ENCODE measurements around the gene USP30.

The USP30 gene

DNA sequence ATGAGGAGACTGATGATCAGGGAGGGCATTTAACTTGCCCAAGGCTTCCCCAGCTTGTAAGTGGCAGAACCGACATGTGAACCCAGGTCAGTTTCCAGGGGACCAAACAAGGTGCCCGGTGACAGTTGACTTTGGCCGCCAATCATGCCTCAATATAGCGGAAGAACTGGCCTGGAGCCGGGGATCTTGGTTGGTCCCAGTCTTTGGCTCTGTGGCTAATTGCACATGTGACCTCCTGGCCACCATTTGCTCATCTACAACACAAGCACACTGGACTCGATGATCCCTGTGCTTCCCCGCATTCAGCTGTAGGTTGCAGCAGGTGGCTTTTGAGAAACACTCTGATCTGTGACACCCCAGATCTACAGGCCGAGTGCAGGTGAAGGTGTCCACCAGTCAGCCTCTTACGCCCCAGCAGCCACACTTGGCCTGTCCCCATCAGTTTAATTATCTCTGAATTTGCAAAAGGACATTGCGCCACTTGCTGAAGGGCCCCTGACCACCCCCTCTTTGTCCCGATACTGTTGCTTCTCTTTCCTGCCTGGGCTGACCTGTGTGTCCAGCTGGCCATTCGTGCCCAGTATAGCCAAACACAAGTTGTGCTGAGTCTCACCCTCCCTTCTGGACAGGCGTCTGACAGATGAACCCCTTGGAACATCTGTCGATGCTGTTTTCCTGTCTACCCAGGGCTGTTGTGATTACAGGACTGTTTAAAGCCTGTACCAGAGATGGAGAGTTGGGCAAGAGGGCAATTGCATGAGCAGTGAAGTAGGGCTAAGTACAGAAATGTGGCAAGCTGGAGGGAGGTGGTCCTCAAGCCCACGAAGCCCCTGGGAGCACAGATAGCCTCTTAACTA, 78.1 kb downstream of the USP30 start:
- no peak for DNase-seq

DNA sequence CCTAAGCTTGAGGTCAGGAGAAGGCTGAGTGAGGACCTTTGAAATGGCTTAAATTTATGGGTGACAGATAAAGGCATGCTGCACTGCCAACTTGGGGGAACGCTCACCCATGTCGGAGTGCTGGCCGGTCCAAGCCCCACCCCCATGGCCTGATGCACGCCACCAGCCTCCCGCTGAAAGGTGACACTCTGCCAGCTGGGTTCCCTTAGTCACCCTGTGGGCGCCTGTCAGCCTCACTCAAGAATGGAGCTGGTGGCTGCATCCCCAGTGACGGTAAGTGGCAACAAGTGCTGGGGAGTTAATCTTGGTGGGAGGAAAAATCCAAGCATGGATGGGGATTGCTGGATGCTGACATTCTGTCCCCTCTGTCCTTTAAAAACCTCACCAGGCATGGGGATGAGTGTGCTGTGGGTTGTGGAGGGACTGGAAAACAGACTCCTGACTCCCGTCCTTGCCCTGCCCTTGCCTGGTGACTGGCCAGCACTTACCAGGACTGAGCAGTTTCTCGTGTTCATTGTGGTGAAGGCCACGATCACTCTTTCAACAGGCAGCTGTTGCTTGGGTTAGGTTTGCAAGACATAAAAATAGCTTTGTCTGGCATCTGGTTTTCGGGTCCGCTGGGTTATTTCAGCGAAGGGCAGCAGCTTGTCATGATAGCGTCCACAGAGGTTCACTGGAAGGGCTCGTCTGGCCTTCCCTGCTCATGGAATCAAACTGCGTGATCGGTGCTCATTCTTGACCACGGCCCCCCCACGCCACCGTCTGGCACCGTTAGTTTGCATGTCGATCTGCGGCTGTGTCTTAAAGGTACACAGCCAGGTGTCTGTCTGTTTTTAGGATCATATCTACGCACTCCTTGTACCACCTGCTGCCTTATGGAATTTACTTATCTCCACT, 79.0 kb downstream of the USP30 start:
- no peak for DNase-seq

DNA sequence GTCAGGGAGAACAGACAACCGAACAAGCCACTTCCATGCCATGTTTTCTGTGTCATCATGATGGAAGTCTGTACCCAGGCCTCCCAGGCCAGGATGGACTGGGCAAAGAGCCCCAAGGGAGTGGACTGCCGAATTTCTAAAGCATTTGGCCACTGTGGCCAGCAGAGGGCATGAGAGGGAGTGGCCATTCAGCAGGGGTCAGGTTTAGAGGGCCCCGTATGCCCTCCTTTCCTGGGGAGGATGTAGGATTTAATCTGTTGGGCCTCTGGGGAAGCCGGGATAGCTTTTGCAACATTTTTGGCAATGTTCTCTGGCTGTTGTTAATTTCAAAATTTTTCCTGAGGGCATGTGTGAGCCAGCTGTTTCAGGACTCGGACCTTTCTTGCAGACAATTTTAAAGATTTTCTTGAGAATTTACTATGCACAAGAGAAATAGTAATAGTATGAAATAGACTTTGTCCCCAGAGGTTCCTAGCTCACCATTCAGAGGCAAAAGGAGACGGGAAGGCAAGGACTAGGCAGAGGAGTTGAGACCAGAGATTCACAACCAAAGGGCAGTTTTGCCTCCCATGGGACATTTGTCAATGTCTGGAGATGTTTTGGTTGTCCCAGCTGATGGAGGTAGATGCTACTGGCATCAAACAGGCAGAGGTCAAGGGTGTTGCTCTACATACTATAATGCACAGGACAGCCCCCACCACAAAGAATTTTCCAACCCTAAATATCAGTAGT, 82.0 kb downstream of the USP30 start:
- DNase-seq = no peak

DNA sequence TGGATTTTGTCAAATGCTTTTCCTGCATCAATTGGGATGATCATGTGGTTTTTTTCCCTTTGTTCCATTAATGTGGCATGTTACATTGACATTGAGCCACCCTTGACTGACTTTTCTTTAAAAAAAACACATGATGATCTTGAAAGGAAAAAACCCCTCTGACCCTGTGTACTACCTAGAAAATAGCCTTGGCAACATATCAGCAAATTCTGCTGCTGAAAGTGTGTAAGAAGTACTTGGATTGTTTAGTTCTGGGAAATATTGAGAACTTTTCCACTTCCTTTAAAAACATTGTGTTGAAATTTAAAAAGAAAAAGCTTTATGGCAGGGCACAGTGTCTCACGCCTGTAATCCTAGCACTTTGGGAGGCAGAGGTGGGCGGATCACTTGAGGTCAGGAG, 84.7 kb downstream of the USP30 start:
- DNase-seq = no peak
